Thoracic aorta (tissue), 2 donors: ENCODE measurements around the gene NRARP. TPM values are rescaled to one million over a fixed set of nuclear protein-coding genes. Genes with fewer than 3 reads are reported as not detected.

ENCODE experiments used
- ATAC-seq: fragments of 150-250 bp; one replicate; pipeline ENCODE4 v1.8.0; 2017; ENCODE audit warnings: low read depth; ENCODE audit not compliant: insufficient number of reproducible peaks, low FRiP score
- DNase-seq: peaks from one replicate; pipeline ENCODE4 v3.0.0-alpha.2; 2020; ENCODE audit warnings: low spot score
- H3K27ac ChIP-seq, 2 donors: fragments of 200-600 bp; sonication (generic); 1 replicate in 1 of 2; 2 replicates in 1 of 2; pipeline ENCODE4 v1.5.1; 2016; ENCODE audit warnings: mild to moderate bottlenecking in 2 of 2, moderate library complexity in 2 of 2
- H3K27me3 ChIP-seq: fragments of 200-600 bp; sonication (generic); replicated peaks from 2 replicates; pipeline ENCODE4 v1.6.0; 2016; ENCODE audit warnings: mild to moderate bottlenecking; ENCODE audit not compliant: insufficient read depth
- H3K36me3 ChIP-seq: fragments of 200-600 bp; sonication (generic); one replicate; pipeline ENCODE4 v1.5.1; 2016
- H3K4me1 ChIP-seq, 2 donors: fragments of 200-600 bp; sonication (generic); 1 replicate in 1 of 2; 2 replicates in 1 of 2; pipeline versions ENCODE4 v1.5.1 to v1.6.0; 2016; ENCODE audit warnings: low read depth in 2 of 2, mild to moderate bottlenecking in 1 of 2; ENCODE audit not compliant: control insufficient read depth in 1 of 2
- H3K4me3 ChIP-seq: fragments of 200-600 bp; sonication (generic); 2 replicates; pipeline ENCODE4 v1.5.1; 2016; ENCODE audit warnings: mild to moderate bottlenecking
- H3K9me3 ChIP-seq: fragments of 200-600 bp; sonication (generic); 2 replicates; pipeline ENCODE4 v1.5.1; 2016
- CTCF ChIP-seq: fragments of 200-600 bp; sonication (generic); IDR thresholded peaks from one replicate; pipeline ENCODE4 v1.5.1; 2019; ENCODE audit warnings: antibody characterized with exemption
- total RNA-seq, 2 donors: library from RNA; depleted of rRNA; stranded (reverse); fragments of >200 nt; gene quantifications; one replicate each; pipeline versions ENCODE4 v1.1.0 to v1.2.3, GENCODE V29; 2016

NRARP gene
- total RNA-seq, 2 donors from 2014 or later, result 8.5 to 16.9 TPM

- H3K27me3 ChIP-seq, result no peaks in the 10 kb centered on the region
- H3K36me3 ChIP-seq, result no peaks in the 10 kb centered on the region
- no peak overlapping the region for H3K4me3 ChIP-seq
- H3K27ac ChIP-seq, result peak overlapping the region in 1 of 2 donors; percentile 12
- ATAC-seq (no peak), DNase-seq (no peak)
- no peaks in the 10 kb centered on the region for H3K9me3 ChIP-seq
- peaks cover 4 to 5% of the 10 kb centered on the region in 2 donors for H3K4me1 ChIP-seq
- no peak for TF ChIP-seq CTCF
Observed at GRCh38 chr9:137311171-137311985, 9.3 kb upstream of the NRARP start.

GRCh38 chr9:137310189-137311052 lies 8.3 kb upstream of the NRARP start:
- Histone ChIP-seq H3K4me1 (peaks cover 9 to 11% of the 10 kb centered on the region in 2 donors), H3K27me3 (no peaks in the 10 kb centered on the region), H3K27ac (no peak overlapping the region), H3K4me3 (no peak overlapping the region), H3K36me3 (no peaks in the 10 kb centered on the region), H3K9me3 (no peaks in the 10 kb centered on the region)
- no peak for TF ChIP-seq CTCF
- ATAC-seq (no peak), DNase-seq (no peak)

GRCh38 chr9:137309368-137310188 lies 7.5 kb upstream of the NRARP start:
- DNase-seq, result no peak
- no peak for TF ChIP-seq CTCF
- no peaks in the 10 kb centered on the region for H3K27me3 ChIP-seq
- H3K36me3 ChIP-seq, result no peaks in the 10 kb centered on the region
- ATAC-seq, result no peak
- no peak overlapping the region for H3K27ac ChIP-seq
- H3K4me3 ChIP-seq, result no peak overlapping the region
- H3K4me1 ChIP-seq, result peaks cover 18 to 19% of the 10 kb centered on the region in 2 donors
- no peaks in the 10 kb centered on the region for H3K9me3 ChIP-seq

- no peaks in the 10 kb centered on the region for H3K27me3 ChIP-seq
- DNase-seq, result no peak
Observed at GRCh38 chr9:137308057-137308619, 6.1 kb upstream of the NRARP start.

More at GRCh38 chr9:137308057-137308619, 6.1 kb upstream of the NRARP start:
- H3K4me3 ChIP-seq, result no peak overlapping the region
- TF ChIP-seq CTCF, result no peak
- no peak for ATAC-seq
- no peaks in the 10 kb centered on the region for H3K9me3 ChIP-seq
- H3K36me3 ChIP-seq, result no peaks in the 10 kb centered on the region
- H3K27ac ChIP-seq, result no peak overlapping the region
- peaks cover 18 to 22% of the 10 kb centered on the region in 2 donors for H3K4me1 ChIP-seq
